ENCODE data around the gene RGL3.
A peak's percentile ranks its signal among the peaks of the same experiment; 100 is the strongest.
"Not testable (repeated sequence)": the region's sequence is repeated elsewhere in the genome, so short reads cannot be mapped to it uniquely, and the experiment has no call there.

The RGL3 gene

GRCh38 chr19:11383706-11384048, 35.4 kb downstream of the RGL3 start:
- DNase-seq (ENCODE audit: low read depth in 2 of 3, low spot score in 1 of 3): no peak

- DNase-seq (ENCODE audit: low read depth in 2 of 3, low spot score in 1 of 3): peak in 2 of 3 donors; percentile 24 to 46
Observed at GRCh38 chr19:11382898-11383705, 36.0 kb downstream of the RGL3 start.

- DNase-seq (ENCODE audit: low read depth in 2 of 3, low spot score in 1 of 3): peak; percentile 93 to 95 (median 93)
Observed at GRCh38 chr19:11380653-11381537, 38.2 kb downstream of the RGL3 start.

- DNase-seq (ENCODE audit: low read depth in 2 of 3, low spot score in 1 of 3): no peak
Observed at GRCh38 chr19:11379857-11380350, 39.2 kb downstream of the RGL3 start.

- not testable (repeated sequence) for DNase-seq (ENCODE audit: low read depth in 2 of 3, low spot score in 1 of 3)
Observed at GRCh38 chr19:11379269-11379845, 39.8 kb downstream of the RGL3 start.

GRCh38 chr19:11378319-11379189, 40.6 kb downstream of the RGL3 start:
- no peak for DNase-seq (ENCODE audit: low read depth in 2 of 3, low spot score in 1 of 3)

- no peak for DNase-seq (ENCODE audit: low read depth in 2 of 3, low spot score in 1 of 3)
Observed at GRCh38 chr19:11377756-11378155, 41.4 kb downstream of the RGL3 start.

- DNase-seq (ENCODE audit: low read depth in 2 of 3, low spot score in 1 of 3): no peak
Observed at GRCh38 chr19:11377237-11377636, 41.9 kb downstream of the RGL3 start.

- peak; percentile 53 to 59 (median 55) for DNase-seq (ENCODE audit: low read depth in 2 of 3, low spot score in 1 of 3)
Observed at GRCh38 chr19:11375143-11375948, 43.8 kb downstream of the RGL3 start.

GRCh38 chr19:11374433-11375142, 44.5 kb downstream of the RGL3 start, which contains the start of gene SWSAP1:
SWSAP1 (plus strand) TSS chr19:11374666; CDS start chr19:11374681, 15 bp downstream.
- DNase-seq (ENCODE audit: low read depth in 2 of 3, low spot score in 1 of 3): peak; percentile 93 to 95 (median 94)

- no peak for DNase-seq (ENCODE audit: low read depth in 2 of 3, low spot score in 1 of 3)
Observed at GRCh38 chr19:11373885-11374432, 45.2 kb downstream of the RGL3 start.

- no peak for DNase-seq (ENCODE audit: low read depth in 2 of 3, low spot score in 1 of 3)
Observed at GRCh38 chr19:11373166-11373884, 45.8 kb downstream of the RGL3 start.

- DNase-seq (ENCODE audit: low read depth in 2 of 3, low spot score in 1 of 3): no peak
Observed at GRCh38 chr19:11370744-11371143, 48.4 kb downstream of the RGL3 start.

- DNase-seq (ENCODE audit: low read depth in 2 of 3, low spot score in 1 of 3): no peak
Observed at GRCh38 chr19:11367528-11367927, 51.6 kb downstream of the RGL3 start.

GRCh38 chr19:11365557-11366117, 53.5 kb downstream of the RGL3 start:
- no peak for DNase-seq (ENCODE audit: low read depth in 2 of 3, low spot score in 1 of 3)

GRCh38 chr19:11364935-11365334, 54.2 kb downstream of the RGL3 start:
- DNase-seq (ENCODE audit: low read depth in 2 of 3, low spot score in 1 of 3): no peak

GRCh38 chr19:11364296-11364904, 54.7 kb downstream of the RGL3 start:
- no peak for DNase-seq (ENCODE audit: low read depth in 2 of 3, low spot score in 1 of 3)

All from stimulated activated CD4-positive, alpha-beta T cell treated with anti-CD3 and anti-CD28 coated beads, Interleukin-12 subunit alpha, Interleukin-12 subunit beta, amount 100 ng/mL, for 48 hours (primary cell).